Gastrocnemius medialis (tissue), 4 donors: Measurements from ENCODE around the gene CTBP2.

Experiments
- POLR2A ChIP-seq, 2 donors: fragments of 450-650 bp; IDR thresholded peaks; one replicate each; pipeline ENCODE4 v1.6.1; 2017; ENCODE audit warnings: antibody characterized with exemption in 2 of 2, mild to moderate bottlenecking in 2 of 2, moderate library complexity in 2 of 2
- TF ChIP-seq, protein P1 (sequence below), 5 experiments: fragments of 450-650 bp in 3 of 5; fragments of 200-600 bp in 2 of 5; sonication (generic) in 2 of 5; IDR thresholded peaks in 4 of 5; conservative IDR thresholded peaks in 1 of 5; 1 replicate in 4 of 5; 2 replicates in 1 of 5; pipeline ENCODE4 v1.5.1; 2016 to 2019; ENCODE audit warnings: antibody characterized with exemption in 5 of 5, mild to moderate bottlenecking in 3 of 5, moderate library complexity in 3 of 5

DNA sequence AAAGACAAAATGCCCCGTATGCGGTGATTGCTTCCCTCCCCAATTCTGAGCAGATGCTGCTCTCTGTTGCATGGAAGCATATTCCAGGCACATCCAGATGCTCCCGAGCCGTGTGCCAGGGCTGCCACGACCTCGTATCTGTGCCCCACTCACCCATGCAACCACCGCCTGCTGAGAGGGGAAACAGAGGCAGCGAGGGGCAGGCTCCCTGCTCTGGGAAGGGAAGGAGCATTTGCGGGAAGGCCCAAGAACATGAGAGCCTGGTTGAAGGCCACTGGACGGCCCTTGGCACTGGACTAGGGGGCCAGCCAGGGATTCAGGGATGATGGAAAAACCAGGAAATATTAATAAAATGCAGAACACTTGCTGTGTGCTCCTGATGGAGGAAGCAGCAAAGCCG, 89.4 kb downstream of the CTBP2 start:
- TF ChIP-seq, protein P1, sequence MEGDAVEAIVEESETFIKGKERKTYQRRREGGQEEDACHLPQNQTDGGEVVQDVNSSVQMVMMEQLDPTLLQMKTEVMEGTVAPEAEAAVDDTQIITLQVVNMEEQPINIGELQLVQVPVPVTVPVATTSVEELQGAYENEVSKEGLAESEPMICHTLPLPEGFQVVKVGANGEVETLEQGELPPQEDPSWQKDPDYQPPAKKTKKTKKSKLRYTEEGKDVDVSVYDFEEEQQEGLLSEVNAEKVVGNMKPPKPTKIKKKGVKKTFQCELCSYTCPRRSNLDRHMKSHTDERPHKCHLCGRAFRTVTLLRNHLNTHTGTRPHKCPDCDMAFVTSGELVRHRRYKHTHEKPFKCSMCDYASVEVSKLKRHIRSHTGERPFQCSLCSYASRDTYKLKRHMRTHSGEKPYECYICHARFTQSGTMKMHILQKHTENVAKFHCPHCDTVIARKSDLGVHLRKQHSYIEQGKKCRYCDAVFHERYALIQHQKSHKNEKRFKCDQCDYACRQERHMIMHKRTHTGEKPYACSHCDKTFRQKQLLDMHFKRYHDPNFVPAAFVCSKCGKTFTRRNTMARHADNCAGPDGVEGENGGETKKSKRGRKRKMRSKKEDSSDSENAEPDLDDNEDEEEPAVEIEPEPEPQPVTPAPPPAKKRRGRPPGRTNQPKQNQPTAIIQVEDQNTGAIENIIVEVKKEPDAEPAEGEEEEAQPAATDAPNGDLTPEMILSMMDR (IDR thresholded peaks at IDR 0.05 in 4 of 5, conservative IDR thresholded peaks at IDR 0.05 in 1 of 5), result no peak
- TF ChIP-seq POLR2A (IDR thresholded peaks at IDR 0.05), result no peak
